Hypothalamus (tissue), 51 donors: Measurements from ENCODE around the gene TEAD1.
A peak's percentile ranks its signal among the peaks of the same experiment; 100 is the strongest.
"Not testable (repeated sequence)": the region's sequence is repeated elsewhere in the genome, so short reads cannot be mapped to it uniquely, and the experiment has no call there.

Experiments
- DNase-seq, 51 donors: peaks; one replicate each; lab custom pipeline; 2025; lab: John Stamatoyannopoulos, UW

The TEAD1 gene

GRCh38 chr11:12853652-12854296 lies 179.6 kb downstream of the TEAD1 start:
- no peak for DNase-seq

DNA sequence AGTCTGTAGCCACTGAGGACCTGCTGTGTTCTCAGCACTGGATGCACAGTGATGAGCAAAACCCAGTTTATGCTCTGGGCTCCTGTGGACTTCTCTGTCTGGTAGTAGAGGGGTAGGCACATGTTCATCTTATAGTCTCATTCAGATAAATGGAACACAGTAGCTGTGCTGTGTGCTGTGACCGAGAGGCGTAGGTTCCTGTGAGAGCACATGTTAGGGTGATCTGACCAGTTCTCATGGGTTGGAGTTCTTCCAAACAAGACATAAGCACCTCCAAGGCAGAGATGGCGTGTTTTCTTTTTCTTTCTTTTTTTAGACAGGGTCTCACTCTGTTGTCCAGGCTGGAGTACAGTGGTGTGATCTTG lies 180.1 kb downstream of the TEAD1 start:
- DNase-seq: no peak

- no peak for DNase-seq
These were observed 180.6 kb downstream of the TEAD1 start for GRCh38 chr11:12854829-12855228.

DNA sequence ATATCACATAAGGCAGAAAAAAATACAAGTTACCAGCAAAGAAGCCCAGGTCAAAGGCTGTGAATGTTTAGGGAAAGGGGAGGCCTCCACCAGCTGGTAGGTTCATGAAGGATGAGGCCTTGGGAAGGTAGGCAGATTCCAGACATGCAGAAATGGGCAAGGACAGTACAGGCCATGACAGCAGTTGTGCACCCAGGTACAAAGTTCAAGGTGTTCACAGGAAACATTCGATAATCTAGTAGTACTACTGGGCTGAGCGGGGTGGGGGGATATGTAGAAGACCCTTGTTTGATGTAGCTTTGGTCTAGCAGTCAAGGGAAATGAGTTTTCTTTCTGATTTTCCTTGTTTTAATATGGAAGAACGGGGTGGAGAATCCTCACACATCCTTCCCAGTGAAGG lies 182.1 kb downstream of the TEAD1 start:
- DNase-seq: no peak

GRCh38 chr11:12857572-12857971 lies 183.4 kb downstream of the TEAD1 start:
- no peak for DNase-seq

GRCh38 chr11:12859872-12860657 lies 185.8 kb downstream of the TEAD1 start:
- no peak for DNase-seq

- DNase-seq: no peak
These were observed 186.6 kb downstream of the TEAD1 start for GRCh38 chr11:12860827-12861226.

DNA sequence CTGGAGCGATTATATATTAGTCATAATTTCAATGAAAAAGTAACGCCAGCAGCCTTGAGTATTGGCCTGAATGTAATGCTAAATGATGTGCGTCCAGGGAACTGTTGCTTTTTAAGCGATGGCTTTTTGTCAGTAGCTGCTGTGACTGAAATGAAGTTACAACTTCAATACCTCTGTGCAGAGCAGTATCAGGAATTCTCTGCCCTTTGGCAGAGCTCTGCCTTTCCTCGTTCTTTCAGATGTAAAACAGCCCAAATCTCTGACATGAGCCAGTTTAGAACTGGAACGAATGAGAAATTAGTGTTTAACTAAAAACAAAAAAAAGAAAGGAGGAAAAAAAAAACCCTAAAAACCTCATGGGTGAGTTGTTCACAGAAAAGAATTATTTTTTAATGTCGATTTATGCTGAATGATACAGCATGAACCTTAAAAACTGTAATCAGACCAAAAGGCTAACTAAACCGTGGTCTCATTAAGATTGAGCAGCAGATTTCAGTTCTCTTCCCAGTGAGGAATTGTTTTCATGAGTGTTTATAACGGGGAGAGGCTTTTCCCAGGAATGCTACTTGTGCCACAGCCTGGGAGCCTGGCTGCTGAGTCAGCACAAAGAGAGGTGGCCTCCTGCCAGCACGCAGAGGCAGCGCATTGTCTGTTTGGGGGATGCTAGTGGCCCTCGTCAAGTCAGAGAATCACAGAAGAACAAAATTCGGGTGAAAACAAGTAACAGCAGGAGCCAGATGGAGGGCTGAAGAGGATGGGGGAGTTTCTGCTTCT lies 188.7 kb downstream of the TEAD1 start:
- peak in 36 of 51 donors; percentile 7 to 69 (median 44) for DNase-seq

GRCh38 chr11:12863605-12864121 lies 189.4 kb downstream of the TEAD1 start:
- DNase-seq: peak in 16 of 51 donors; percentile 9 to 46 (median 22)

GRCh38 chr11:12864316-12865156 lies 190.3 kb downstream of the TEAD1 start:
- DNase-seq: peak in 3 of 51 donors; percentile 16 to 60 (median 30)

DNA sequence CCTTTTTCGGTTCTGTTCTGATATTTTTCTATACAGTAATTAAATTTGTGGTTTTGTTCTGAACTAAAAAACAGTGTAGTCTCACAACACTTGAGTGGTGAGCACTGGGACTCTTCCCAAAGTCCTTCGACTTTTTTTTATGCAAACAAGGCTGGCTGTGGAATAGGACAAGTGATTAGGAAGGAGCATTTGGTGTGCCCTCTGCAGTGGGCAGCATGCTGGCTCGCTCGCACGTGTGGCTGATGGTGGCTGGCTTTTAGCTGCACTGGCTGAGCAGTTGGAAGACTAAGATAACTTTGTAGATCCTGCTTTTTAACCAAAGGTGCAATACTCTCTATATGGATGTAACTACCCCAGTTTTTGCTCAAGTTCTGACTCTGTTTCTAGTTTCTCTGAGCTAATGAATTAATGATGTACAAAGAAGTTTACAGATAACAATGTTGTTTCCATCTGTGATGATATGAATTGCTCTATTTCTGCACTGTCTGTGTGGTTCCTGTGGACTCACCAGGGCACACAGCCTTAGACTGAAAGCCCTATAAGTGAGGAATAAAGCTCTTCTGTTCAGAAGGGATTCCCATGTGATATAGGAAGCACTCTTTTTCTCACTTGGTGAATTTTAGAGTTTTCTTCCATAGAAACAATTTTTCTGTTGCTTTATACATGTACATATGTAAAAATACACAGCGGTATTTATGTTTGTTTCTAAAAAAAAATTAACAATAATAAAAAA lies 191.8 kb downstream of the TEAD1 start:
- peak in 2 of 51 donors; percentile 7 to 12 for DNase-seq

DNA sequence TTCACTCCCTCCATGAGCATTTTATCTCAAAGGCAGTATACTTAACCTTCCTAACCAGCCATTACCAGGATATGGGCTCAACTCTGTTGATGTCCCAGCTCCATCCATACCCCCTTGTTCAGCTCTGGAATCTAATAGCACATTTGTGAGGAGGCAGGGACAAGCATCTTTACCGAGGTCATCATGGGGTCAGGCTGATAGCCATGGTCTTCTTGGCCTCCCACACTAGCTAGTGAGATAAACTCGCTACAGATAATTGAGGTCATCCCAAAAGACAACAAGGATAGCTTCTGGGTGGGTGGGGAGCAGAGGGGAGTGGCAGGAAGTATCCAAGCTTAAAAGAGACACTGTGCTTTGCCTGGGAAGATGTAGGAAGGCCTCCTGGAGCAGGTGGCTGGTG lies 193.3 kb downstream of the TEAD1 start:
- DNase-seq: no peak

DNA sequence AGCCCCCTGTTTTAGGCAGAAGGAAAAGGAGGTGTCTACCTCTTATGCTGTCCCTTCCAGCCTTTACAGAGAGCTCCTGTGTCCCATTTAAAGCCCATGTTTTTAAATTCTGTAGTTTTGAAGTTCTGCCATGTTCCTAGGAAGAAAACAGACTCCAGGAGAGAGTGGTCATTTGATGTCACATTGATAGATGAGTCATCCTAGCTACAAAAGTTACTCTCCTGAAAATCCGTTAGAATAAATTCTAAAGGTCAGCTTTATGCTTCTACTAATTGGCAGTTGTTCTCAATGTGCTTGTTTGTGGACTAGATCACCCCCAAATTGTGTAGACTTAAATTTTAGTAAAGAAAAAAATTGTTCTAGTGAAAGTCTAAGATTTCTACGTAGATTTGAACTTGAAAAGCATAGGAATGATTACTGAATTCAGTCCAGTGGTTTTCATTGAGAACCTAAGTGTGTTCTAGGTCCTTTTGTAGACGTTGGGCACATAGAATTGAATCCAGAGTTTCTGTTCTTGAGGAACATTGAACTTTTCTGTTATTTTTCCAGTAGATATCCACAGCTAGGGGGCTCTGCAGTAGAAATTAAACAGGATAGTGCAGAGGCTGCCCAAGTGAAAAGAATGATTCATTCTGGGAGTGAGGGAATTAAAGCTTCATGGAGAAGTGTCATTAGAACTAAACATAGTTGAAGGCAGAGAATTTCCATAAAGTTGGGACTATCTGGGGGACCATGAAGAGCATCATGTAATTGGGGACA lies 194.3 kb downstream of the TEAD1 start:
- no peak for DNase-seq

DNA sequence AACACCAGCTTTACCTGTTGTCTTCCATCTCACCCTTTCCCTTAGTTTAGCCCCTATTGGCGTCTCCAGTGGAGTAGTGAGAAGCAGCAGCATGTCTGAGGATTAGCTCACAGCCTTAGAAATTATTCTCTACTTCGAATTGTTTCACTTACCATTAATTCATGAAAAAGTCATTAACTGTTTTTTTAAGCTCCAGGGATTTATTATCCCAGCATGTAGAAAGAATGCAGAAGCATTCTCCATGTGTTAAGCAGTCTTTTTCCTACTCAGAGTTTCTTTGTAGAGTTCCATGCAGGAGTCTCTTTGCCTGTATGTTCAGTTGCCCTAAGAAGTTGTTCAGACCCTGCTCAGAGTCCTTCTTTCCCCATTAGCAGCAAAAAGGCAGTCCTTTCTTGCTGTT lies 197.0 kb downstream of the TEAD1 start:
- DNase-seq: no peak

GRCh38 chr11:12871788-12872321 lies 197.6 kb downstream of the TEAD1 start:
- no peak for DNase-seq

DNA sequence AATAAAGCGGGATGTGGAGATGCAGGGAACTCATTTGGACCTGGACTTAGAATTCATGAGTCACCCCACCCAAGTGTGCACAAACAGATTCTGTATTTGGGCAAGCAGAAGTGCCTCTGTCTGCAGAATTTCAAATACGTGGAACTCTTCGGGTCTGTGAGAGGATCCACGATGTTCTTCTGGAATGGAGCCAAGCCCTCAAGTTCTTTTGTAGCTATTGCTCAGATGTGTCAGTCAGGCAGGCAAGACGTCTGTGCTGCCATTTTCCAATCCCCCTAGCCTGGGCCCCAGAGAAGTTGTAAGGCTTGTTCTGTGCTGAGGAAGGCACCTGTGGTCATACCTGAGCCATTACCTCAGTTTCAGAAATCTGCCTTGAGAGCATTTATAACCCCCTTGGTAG lies 202.1 kb downstream of the TEAD1 start:
- no peak for DNase-seq

GRCh38 chr11:12876988-12877387 lies 202.8 kb downstream of the TEAD1 start:
- no peak for DNase-seq

GRCh38 chr11:12877508-12877907 lies 203.3 kb downstream of the TEAD1 start:
- not testable (repeated sequence) for DNase-seq

DNA sequence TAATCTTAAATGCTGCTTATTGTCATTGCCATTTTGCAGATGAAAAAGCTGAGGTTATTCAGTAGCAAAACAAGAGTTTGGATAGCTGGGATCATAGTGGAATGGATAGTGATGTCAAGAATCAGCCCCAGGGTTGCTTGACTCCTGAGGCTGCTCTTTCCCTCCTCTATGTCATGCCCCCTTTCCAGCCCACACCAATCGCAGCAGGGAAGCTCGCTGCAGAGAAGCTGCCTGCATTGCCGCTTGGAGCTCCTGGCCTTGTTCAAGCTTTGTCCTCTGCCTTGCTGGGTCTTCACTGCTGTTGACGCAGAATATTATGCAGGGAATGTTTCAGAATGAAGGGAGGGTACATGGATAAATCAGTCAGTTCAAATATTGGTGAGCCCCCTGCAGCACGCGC lies 206.1 kb downstream of the TEAD1 start:
- DNase-seq: no peak
